ENCODE results near the gene VPS29.
A peak's percentile ranks its signal among the peaks of the same experiment; 100 is the strongest.
"Not testable (repeated sequence)": the region's sequence is repeated elsewhere in the genome, so short reads cannot be mapped to it uniquely, and the experiment has no call there.

The VPS29 gene

DNA sequence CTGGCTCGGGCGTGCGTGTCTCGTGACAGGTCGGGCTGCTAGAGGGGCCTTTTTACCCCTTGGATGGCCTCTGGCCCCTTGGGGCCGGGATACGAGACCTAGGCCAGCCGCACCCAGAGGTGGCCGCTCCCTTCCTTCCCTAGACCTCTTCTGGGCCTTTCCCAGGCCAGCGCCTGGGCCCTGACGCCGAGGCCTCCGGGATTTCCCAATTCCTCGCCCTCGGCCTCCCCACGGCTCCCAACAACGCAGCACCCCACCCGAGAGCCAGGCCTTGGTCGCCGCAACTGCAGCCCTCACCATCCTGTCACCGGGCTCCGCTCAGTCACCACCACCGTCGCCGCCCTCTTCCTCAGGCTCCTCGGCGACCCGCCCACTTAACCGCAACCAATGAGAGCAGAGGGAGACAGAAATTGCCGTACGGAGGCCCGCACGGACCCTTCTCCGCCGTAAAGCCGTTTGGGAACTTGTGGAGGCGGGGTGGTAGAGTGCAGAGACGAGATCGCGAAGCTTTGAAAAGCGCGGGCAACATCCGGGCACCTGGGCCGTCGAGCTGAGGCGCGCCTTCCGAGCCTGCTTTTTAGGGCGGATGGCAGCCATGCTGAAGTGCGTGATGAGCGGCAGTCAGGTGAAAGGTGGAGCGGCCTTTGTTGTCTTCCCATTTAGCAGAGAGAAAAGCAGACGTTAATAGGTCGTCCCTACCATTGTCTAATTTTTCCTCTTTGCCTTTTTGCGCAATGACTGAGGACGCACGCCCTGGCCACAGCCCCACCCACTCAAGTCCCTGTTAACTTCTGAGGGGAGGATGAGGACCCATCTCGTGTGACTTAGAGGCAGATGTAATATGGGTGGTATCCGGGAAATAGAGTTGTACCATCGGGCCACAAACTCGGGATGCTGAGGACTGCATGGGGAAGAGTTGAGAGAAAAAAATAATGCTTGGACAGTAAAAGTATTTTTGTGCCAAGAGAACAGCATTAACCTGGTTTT, at the start of gene VPS29, which contains the start of gene RAD9B:
VPS29 (minus strand) TSS at position 360 of the 987 bp plus-strand sequence; CDS start at position 300, 60 bp downstream.
RAD9B (plus strand) TSS at position 580 of the 987 bp plus-strand sequence; CDS start at position 587, 7 bp downstream.
- DNase-seq, result peak; percentile 98

DNA sequence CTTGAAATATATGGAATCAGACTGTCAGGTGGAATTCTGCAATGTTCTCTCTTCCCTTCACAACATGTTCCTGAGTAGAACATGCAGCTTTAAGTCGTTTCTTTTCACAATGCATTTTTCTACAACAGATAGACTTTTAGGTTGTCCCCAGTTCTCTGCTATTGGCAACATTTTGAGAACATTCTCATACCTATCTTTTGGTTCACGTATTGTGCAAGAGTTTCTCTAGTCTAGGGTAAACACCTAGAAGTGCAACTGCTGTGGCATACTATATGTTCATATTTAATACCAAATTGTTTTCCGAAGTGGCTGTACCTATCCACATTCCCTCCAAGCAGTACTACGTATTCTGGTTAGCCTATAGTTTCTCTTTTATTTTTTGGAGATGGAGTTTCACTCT, 49.1 kb upstream of the VPS29 start:
- no peak for DNase-seq

DNA sequence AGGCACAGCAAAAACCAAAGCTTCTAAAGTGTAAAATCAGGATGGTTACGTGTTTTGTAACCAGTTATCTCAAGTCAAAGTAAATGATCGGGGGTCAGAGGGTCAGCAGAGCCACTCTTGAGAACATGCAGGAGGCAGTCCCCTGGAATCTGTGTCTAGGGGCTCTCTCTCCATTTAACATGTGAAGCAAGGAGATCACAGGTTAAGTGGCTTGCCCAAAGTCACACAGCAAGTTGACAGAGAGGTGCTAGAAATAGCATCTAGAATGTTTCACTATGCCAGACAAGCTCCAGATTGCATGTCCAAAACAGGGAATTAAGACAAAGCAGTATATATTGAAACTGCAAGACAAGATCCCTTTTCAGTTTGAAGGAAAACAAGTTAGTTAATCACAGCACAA, 47.8 kb upstream of the VPS29 start:
- no peak for DNase-seq

DNA sequence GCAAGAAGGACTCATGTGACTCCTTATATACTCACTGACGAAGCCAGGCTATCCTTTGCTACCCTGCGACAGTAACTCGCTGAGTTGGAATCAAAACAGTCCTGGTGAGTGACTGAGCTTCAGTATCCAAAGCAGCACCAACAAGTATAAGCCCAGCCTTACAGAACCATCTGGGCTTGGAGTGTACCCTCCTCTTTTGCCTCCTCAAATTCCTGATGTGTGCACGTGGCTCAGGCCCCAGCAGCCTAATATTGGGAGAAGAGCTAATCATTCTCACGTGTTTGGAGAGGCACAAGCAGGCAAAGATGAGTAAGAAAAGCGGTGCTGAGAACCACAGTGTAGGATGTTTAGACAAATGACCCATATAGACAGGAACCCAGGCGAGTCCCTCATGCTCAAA, 46.8 kb upstream of the VPS29 start:
- DNase-seq, result no peak

DNA sequence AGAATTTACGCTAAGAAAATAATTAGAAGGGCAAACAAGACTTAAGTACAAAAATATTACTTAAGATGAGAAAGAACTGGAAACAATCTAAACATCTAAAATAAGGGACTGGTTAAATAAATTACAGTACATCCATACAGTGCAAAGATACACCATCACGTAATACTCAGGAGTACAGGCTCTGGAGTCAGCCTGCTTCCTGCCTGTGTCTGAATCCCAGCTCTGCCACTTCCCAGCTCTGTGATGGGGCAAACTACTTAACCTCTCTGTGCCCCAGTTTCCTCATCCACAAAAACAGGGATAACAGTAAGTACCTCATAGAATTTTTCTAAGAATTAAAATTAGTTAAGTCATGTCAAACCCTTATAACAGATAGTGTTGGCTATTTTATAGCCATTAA, 45.2 kb upstream of the VPS29 start:
- DNase-seq, result no peak

DNA sequence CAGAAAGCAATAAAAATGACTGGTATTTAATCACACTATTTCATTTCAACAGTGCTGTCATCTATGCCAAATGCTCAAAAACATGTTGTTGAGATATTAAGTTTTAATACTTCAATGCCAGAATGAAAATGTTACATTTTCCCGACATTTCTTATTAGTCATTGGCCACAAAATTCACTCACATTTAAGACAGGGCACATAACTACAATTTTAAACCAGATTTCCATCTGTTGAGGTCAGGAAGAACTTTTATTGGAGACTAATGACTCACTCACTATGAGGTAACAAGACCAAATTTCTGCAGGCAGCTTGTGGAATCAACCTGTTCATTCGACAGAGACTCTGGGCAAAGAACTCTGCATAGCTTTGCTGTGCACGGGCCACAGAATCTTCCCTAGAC, 44.4 kb upstream of the VPS29 start:
- no peak for DNase-seq

DNA sequence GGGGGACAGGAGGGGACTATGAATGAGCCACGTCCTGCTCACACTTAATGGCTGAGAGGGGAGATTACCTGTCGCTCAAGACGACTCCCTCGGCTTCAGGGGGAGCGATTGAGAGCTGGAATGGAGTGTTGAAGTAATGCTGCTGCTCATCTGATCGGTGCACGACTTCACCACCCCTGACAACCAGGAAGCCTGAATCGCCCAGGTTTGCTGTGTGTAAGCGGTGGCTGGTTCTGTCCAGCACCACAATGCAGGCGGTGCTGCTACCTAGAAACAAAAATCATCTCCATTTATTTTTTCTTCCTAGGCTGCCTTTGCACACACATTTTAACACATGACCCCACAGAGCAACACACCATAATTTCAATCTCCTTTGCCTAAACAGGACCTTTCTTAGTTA, 43.9 kb upstream of the VPS29 start:
- DNase-seq, result no peak

DNA sequence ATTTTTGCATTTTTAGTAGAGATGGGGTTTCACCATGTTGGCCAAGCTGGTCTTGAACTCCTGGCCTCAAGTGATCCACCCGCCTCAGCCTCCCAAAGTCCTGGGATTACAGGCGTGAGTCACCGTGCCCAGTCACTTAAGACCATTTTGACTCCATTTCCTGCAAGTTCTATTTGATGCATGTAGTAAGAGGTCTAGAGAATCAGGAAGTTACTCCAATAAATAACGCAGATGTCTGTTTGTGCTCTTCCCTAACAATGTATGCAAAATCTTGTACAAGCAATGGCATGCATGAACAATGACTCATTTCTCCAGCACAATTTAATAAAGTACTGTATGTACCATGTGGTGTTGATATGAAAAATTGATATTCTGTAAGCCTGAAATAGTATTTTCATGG, 43.3 kb upstream of the VPS29 start:
- DNase-seq, result not testable (repeated sequence)

DNA sequence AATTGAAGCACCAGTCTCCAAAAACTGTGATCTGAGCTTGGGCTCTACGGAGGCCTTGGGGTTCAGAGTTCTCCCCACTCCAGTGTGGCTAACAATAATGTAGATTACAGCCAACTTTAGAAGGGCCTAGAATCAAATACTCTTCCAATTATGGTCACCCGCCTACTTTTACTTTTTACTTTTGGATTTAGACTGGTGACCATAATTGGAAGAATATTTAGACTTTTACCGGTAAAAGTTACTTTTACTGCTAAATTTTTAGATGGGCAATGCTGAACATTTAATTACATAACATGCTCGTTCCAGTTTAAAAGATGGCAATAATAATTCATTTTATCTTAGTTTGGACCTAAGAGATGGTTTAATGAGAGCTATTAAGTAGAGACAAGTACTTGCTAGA, 42.1 kb upstream of the VPS29 start:
- DNase-seq, result no peak

DNA sequence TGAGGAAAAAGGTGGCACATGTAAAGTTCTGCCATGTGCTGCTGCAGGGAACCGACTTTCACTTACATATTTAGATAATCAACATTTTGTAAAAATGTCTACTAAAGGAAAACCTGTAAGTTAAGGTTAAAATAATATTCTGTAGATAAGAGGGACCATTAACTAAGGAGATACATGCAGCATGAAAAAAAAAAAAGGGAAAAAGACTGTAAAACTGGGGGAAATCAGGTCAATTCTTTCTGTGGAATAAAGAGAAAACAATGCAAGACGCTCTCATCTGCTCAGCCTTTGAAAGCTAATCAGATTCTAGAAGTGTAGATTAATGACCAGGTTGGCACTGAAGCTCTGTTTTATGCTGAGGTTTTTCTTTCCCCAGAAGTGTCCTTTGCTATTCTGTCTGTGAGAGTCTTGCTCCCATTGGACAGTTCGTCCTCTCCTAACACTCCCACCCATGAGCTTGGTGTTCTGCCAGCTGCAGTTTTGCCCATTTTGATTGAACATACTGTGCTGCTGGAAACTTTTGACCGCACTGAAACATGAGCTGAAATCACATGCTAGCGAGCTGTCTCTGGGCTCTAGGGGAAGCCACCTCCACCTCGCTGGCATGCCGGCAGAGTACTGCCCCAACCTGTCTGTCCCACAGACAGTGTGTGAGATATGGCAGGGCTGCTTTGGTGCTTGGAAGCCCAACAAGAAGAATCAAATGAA, 41.5 kb upstream of the VPS29 start:
- DNase-seq, result no peak

DNA sequence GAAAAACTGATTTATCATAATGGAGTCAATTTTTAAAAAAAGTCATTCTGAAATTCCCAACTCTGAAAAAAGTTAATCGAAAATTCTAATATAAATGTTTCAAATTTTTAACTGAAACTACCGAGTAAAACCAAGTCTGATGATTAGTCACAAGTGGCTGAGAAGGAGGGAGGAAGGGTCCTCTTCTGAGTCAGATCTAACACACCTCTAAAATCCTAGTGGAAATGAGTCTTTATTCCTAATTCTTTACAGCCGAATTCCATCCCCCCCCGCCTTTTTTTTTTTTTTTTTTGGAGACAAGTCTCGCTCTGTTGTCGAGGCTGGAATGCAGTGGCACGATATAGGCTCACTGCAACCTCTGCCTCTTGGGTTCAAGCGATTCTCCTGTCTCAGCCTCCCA, 38.1 kb upstream of the VPS29 start:
- DNase-seq, result no peak

DNA sequence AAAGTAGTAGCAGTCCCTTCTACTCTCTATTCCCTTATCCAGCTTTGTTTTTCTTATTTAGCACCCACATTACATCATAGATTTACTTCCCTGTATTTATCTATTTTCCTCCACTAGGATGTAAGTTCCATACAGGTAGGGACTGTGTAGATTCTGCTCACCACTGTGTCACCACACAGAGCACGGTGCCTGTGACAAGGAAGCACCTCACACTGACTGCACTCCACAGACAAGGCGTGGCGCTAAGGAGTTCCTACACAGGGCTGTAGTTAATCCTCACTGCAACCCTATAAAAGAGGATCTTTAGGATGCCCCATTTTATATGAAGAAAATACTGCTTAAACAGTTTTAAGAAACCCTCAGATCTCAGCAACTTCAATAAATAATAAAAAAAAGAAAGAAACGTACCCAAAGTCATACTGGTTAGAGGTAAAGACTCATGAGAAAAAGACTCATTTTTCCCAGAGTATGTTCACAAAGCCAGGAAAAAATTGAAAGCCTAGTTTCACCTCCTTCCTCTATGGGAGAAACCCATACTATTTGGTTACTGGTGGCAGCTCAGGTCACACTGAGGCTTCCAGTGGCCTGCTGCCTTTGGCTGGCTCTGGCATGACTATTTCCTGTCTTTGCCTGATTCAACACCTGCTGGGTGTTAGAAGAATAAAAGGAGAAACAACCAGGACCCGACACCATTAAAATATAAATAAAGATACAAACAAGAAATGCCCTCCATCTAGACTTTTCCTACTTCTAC, 37.1 kb upstream of the VPS29 start:
- no peak for DNase-seq

DNA sequence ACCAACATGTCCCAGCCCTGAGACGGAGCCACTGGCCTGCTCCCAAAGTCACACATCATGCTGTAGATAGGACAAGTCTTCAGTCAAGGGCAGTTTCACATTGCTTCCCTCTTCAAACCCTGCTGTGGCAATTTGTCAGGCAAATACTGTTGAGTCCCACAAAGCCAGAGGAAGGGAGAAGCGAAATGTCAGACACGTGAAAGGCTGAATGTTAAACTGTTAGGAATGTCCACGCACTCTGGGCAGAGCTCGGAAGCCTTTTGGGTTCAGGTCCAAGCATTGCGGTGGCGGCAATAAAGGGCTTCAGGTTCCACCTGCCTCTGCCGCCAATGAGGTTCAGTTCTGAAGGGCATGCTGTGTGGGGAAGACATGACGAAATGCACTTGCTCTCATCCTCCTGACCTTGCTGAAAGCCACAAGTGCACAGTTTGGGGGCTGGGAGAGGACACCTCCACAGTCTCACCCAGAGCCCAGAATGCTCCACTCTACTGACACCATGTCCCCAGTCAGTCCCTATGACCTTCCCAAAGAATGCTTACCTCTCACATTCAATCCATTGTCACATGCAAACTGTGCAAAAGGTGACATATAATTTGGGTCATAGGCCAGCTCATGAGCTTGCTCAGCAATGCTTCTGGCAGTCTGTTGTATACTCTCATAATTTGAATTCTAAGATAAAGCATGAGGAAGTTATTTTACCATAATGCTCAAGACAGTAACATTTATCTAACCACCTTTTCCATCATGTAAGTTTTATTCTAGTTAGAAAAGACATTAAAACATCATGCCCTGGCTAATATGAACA, 35.9 kb upstream of the VPS29 start:
- no peak for DNase-seq

DNA sequence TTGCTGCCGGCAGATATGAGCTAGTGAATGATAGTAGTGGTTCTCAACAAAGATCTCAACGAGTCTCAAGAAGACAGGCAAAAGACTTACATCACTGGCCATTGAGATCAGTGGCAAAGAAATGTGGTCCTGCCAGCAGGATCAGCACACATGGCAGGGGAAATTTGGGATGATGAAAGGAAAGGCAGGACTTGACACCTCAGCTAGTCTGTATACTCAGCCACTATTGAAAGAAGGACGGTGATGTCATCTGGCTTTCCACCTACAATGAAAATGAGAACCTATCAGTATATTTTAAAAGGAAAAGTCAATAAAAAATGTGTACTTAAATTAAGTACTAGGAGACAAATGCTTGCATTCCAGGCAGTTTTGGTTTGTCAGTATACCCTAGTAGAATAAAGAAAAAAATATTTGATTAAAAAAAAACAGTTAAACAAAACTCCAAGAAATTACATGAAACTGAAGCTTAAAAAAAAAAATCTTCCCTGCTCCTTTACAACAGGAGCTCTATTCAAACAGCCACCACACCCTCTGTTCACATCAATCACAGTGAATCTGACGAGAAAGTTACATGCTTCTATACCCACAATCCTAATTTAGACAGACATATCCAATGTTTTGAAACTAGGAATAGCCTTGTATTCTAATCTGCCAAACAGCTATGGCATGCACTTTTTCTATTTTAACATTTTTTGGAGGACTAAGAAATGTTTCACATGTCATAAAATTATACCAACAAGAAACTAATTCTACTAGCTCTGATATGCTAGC, 35.1 kb upstream of the VPS29 start:
- no peak for DNase-seq

DNA sequence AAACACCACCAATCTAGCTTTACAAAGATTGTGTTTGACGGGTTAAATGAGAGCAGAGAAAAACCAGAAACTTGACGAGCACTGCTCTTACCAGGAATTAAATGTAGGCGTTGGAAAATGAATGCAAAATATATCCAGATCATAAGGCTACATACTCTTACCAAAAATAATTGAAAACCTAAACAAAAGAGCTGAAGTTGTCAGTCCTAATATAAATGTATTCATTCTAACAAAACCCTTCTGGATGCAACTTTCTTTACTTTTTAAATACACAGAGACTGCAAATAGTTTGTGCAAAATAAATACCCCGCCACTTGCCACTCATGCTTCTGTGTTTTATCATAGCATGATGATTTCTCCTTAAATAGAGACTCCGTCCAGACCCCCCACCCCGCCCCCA, 32.9 kb upstream of the VPS29 start:
- DNase-seq, result no peak

DNA sequence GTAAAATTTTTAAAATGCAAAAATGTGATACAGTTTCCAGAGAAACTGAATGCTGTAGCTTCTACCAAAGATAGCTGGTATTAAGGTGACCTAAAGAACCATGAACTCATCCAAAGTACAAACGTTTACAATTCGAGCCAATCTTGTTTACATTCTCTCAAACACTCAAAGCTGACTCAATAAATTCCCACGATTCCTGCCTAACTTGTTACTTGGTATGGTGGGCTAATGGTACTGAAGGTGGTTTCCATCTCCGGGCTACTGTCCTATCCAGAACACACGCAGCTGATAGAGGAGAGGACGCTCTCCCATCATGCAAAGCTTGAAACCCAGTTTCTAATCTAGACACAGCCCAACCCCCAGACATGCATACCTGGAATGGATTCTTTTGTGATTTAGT, 31.7 kb upstream of the VPS29 start:
- DNase-seq, result no peak

DNA sequence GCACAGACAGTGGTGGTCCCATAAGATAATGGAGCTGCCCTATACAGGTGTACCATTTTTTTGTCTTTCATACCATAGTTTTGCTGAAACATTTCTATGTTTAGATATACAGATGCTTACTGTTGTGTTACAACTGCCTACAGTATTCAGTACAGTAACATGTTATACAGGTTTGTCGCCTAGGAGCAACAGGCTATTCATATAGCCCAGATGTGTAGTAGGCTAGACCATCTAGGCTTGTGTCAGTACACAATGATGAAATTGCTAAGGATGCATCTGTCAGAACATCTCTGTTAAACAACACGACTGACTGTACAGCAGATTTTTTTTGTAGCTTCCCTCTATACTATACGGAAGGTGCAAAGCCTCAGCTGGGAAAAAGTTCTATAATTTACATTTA, 30.7 kb upstream of the VPS29 start:
- no peak for DNase-seq

DNA sequence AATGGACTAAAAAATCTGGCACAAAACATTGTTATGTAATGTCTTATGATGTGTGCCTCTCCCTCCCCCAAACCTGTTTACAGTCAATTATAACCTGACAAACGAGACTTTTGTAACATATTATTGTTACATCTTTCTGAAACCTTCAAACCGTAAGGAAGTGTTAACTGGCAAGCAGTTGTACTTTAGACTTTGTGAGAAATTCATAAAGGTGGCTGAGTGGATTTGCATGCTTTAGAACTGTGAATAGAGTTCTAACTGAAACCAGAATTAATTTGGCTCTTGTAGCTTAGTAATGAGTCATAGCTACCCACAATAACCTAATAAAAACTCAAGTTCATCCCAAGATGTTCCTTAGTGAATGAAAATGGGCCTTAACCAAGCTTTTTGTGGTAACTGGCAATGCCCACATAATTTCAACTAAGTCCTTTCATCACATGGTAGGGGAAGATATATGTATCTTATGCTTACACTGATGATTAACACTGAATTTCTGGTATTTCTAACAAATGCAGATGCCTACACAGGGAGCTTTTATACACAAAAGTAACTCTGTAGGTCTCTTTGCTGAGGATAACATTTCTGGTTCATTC, 29.9 kb upstream of the VPS29 start:
- no peak for DNase-seq

DNA sequence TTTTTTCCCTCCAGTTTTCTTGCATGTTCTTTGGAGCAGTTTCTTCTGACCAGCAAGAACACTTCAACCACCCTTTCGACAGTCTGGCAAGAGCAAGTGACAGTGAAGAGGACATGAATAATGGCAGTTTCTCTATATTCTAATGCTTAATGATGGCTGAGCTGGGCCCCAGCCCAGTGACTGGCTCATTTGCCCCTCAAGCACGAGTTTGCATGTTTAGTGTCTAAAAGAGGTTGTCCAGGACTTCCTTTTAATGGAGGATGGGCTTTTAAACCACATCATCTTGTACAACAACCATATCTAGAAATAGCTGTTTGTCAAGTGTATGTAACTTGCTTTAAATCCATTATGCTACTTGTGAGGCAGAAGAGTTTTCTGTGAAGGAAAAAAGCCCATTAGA, 28.6 kb upstream of the VPS29 start:
- DNase-seq, result no peak

DNA sequence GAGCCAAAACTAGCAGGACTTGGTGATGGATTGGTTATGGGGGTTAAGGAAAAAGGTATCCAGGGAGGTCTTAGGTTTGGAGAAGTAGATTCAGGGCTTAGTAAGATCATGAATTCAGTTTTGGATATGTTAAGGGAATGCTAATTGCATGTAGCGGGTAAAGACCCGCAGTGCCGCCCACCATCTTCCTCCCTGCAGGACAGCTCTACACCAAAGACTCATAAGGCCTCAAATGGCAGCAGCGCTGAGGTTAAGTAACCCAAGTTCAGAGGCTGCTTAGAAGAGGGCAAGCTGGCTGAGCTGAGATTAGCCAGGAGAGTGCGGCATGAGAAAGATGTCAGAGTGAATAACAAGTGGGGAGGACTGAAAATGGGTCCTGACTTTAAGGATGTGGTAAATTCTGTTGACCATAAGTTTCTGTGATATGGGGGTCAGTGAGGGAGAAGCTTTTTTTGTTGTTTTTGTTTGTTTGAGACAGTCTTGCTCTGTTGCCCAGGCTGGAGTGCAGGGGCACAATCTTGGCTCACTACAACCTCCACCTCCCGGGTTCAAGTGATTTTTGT, 26.4 kb upstream of the VPS29 start:
- no peak for DNase-seq
